ENCODE results near the gene EIF1AX.

GRCh38 chrX:20140420-20140819 is 1.2 kb downstream of the EIF1AX start:
- TF ChIP-seq CTCF (IDR thresholded peaks at IDR 0.05) (no peak), EZH2 (IDR thresholded peaks at IDR 0.05) (no peak), EZH2phosphoT487 (IDR thresholded peaks at IDR 0.05) (no peak)

All from neural progenitor cell (in vitro differentiated cells).